ENCODE results near the gene ZNF236. TPM values are rescaled to one million over a fixed set of nuclear protein-coding genes. Genes with fewer than 3 reads are reported as not detected.

ZNF236 gene
- total and polyA plus RNA-seq, 2 of the 8 experiments (the other 6 are each of a cell fraction or from before 2014, with no cell fraction given) = 6.7 to 14.5 TPM

- no peak for TF ChIP-seq ASH2L (IDR thresholded peaks at IDR 0.05; ENCODE audit: low read length)
Measured at GRCh38 chr18:77012120-77012519, 189.8 kb downstream of the ZNF236 start (continued).

Measured in H1 (cell line).